HepG2 (cell line): ENCODE measurements around the gene PSMA4. TPM values are rescaled to one million over a fixed set of nuclear protein-coding genes. Genes with fewer than 3 reads are reported as not detected.
A peak's percentile ranks its signal among the peaks of the same experiment; 100 is the strongest.

Experiments
- BCL6 ChIP-seq: IDR thresholded peaks from 2 replicates; pipeline ENCODE4 v1.6.1; 2016; ENCODE audit warnings: missing genetic modification reagents, missing compliant biosample characterization
- BRCA1 ChIP-seq: sonication (generic); formaldehyde crosslinking; IDR thresholded peaks from 2 replicates; pipeline ENCODE4 v1.4.0; 2020; ENCODE audit warnings: missing genetic modification reagents
- HDAC2 ChIP-seq: sonication (generic); formaldehyde crosslinking; IDR thresholded peaks from 2 replicates; pipeline ENCODE4 v1.4.0; 2020; ENCODE audit warnings: missing genetic modification reagents
- HNF1B ChIP-seq: sonication (generic); formaldehyde crosslinking; IDR thresholded peaks from 2 replicates; pipeline ENCODE4 v1.5.1; 2020; ENCODE audit warnings: mild to moderate bottlenecking, moderate library complexity, missing genetic modification reagents
- HOXA3 ChIP-seq: sonication (generic); formaldehyde crosslinking; IDR thresholded peaks from 2 replicates; pipeline ENCODE4 v1.5.0; 2020; ENCODE audit warnings: missing genetic modification reagents
- HOXA5 ChIP-seq: sonication (generic); formaldehyde crosslinking; IDR thresholded peaks from 2 replicates; pipeline ENCODE4 v1.4.0; 2020; ENCODE audit warnings: missing genetic modification reagents
- ISX ChIP-seq: sonication (generic); formaldehyde crosslinking; conservative IDR thresholded peaks from 2 replicates; pipeline ENCODE4 v1.5.0; 2020; ENCODE audit warnings: missing genetic modification reagents
- MAF1 ChIP-seq: sonication (generic); formaldehyde crosslinking; IDR thresholded peaks from 2 replicates; pipeline ENCODE4 v1.5.0; 2020; ENCODE audit warnings: missing genetic modification reagents, borderline replicate concordance
- MYPOP ChIP-seq: sonication (generic); formaldehyde crosslinking; IDR thresholded peaks from 2 replicates; pipeline ENCODE4 v1.8.1; 2023; ENCODE audit warnings: mild to moderate bottlenecking, moderate library complexity, missing genetic modification reagents
- NRL ChIP-seq: sonication (generic); formaldehyde crosslinking; IDR thresholded peaks from 2 replicates; pipeline ENCODE4 v1.5.0; 2020; ENCODE audit warnings: missing genetic modification reagents, mild to moderate bottlenecking, moderate library complexity, borderline replicate concordance
- SMC3 ChIP-seq: IDR thresholded peaks from 2 replicates; pipeline ENCODE4 v1.6.1; 2011; ENCODE audit warnings: low read length, improper control_type of control experiment
- SRSF1 ChIP-seq: fragments of 200-400 bp; formaldehyde crosslinking; optimal IDR thresholded peaks from 2 replicates; pipeline ENCODE3; 2017; ENCODE audit warnings: mild to moderate bottlenecking, low read depth, low read length, moderate library complexity
- SRY ChIP-seq: sonication (generic); formaldehyde crosslinking; IDR thresholded peaks from 2 replicates; pipeline ENCODE4 v1.8.0; 2022; ENCODE audit warnings: mild to moderate bottlenecking, missing genetic modification reagents
- TARDBP ChIP-seq: sonication (generic); formaldehyde crosslinking; IDR thresholded peaks from 2 replicates; pipeline ENCODE4 v1.8.0; 2022; ENCODE audit warnings: mild to moderate bottlenecking, missing genetic modification reagents
- TP53 ChIP-seq: sonication (generic); formaldehyde crosslinking; conservative IDR thresholded peaks from 2 replicates; pipeline ENCODE4 v1.4.0; 2020; ENCODE audit warnings: missing genetic modification reagents
- UBTF ChIP-seq: sonication (generic); formaldehyde crosslinking; IDR thresholded peaks from 2 replicates; pipeline ENCODE4 v1.4.0; 2020; ENCODE audit warnings: mild to moderate bottlenecking, missing genetic modification reagents
- YEATS4 ChIP-seq: sonication (generic); formaldehyde crosslinking; IDR thresholded peaks from 2 replicates; pipeline ENCODE4 v1.4.0; 2020; ENCODE audit warnings: missing genetic modification reagents, borderline replicate concordance
- ZFP90 ChIP-seq: sonication (generic); formaldehyde crosslinking; IDR thresholded peaks from 2 replicates; pipeline ENCODE4 v1.8.0; 2022; ENCODE audit warnings: missing genetic modification reagents, mild to moderate bottlenecking, inconsistent platforms, borderline replicate concordance
- ZNF10 ChIP-seq: sonication (generic); formaldehyde crosslinking; IDR thresholded peaks from 2 replicates; pipeline ENCODE4 v1.4.0; 2020; ENCODE audit warnings: mild to moderate bottlenecking, low read depth, missing genetic modification reagents, borderline replicate concordance
- ZNF160 ChIP-seq: sonication (generic); formaldehyde crosslinking; IDR thresholded peaks from 2 replicates; pipeline ENCODE4 v1.8.0; 2022; ENCODE audit warnings: mild to moderate bottlenecking, inconsistent platforms, missing genetic modification reagents
- ZNF232 ChIP-seq: sonication (generic); formaldehyde crosslinking; IDR thresholded peaks from 2 replicates; pipeline ENCODE4 v1.4.0; 2020; ENCODE audit warnings: missing genetic modification reagents, borderline replicate concordance
- ZNF263 ChIP-seq: sonication (generic); formaldehyde crosslinking; IDR thresholded peaks from 2 replicates; pipeline ENCODE4 v1.4.0; 2020; ENCODE audit warnings: missing genetic modification reagents
- ZNF296 ChIP-seq: sonication (generic); formaldehyde crosslinking; conservative IDR thresholded peaks from 2 replicates; pipeline ENCODE4 v1.5.0; 2020; ENCODE audit warnings: mild to moderate bottlenecking, missing genetic modification reagents
- ZNF547 ChIP-seq: sonication (generic); formaldehyde crosslinking; IDR thresholded peaks from 2 replicates; pipeline ENCODE4 v1.5.1; 2020; ENCODE audit warnings: mild to moderate bottlenecking, missing genetic modification reagents
- ZNF768 ChIP-seq: sonication (generic); formaldehyde crosslinking; IDR thresholded peaks from 2 replicates; pipeline ENCODE4 v1.4.0; 2020; ENCODE audit warnings: missing genetic modification reagents
- ZNF773 ChIP-seq: sonication (generic); formaldehyde crosslinking; IDR thresholded peaks from 2 replicates; pipeline ENCODE4 v1.4.0; 2020; ENCODE audit warnings: missing genetic modification reagents, borderline replicate concordance
- ZNF777 ChIP-seq: sonication (generic); formaldehyde crosslinking; IDR thresholded peaks from 2 replicates; pipeline ENCODE4 v1.4.0; 2020; ENCODE audit warnings: missing genetic modification reagents
- polyA plus RNA-seq, 8 experiments: library from polyadenylated mRNA; depleted of rRNA in 3 of 8; stranded (reverse) in 7 of 8; unstranded in 1 of 8; fragments of >200 nt; fragmentation: Illumina TruSeq in 4 of 8; extraction: Trizol in 4 of 8; gene quantifications; 2 replicates each; pipeline versions ENCODE4 v1.2.1 to v1.2.3, GENCODE V29; 2011 to 2016; ENCODE audit warnings: low read depth in 4 of 8, missing spikeins in 1 of 8, mixed read lengths in 1 of 8; ENCODE audit not compliant: insufficient read depth in 1 of 8
- total RNA-seq, 5 experiments: library from RNA; depleted of rRNA; stranded (reverse); fragments of >200 nt; fragmentation: Illumina TruSeq; extraction: Trizol; gene quantifications; 2 replicates each; pipeline ENCODE4 v1.2.3, GENCODE V29; 2016; ENCODE audit warnings: low read depth in 1 of 5

PSMA4 gene
- total and polyA plus RNA-seq, 2 of the 13 experiments (the other 11 are each of a cell fraction or from before 2014, with no cell fraction given), result 202 to 404 TPM

- TF ChIP-seq HNF1B (no peak), BRCA1 (CRISPR knock-in tag) (0 out of 2 replicates have a peak, but pooled peaks have one; percentile 46), HOXA5 (no peak), ZNF296 (CRISPR knock-in tag) (0 out of 2 replicates have a peak, but pooled peaks have one; percentile 3), TP53 (0 out of 2 replicates have a peak, but pooled peaks have one; percentile 39), SRSF1 (peak; percentile 49), ISX (0 out of 2 replicates have a peak, but pooled peaks have one; percentile 57), ZFP90 (CRISPR knock-in tag) (0 out of 2 replicates have a peak, but pooled peaks have one; percentile 60), ZNF773 (0 out of 2 replicates have a peak, but pooled peaks have one; percentile 43), ZNF10 (CRISPR knock-in tag) (0 out of 2 replicates have a peak, but pooled peaks have one; percentile 35), ZNF232 (CRISPR knock-in tag) (0 out of 2 replicates have a peak, but pooled peaks have one; percentile 45), HDAC2 (CRISPR knock-in tag) (no peak), UBTF (peak; percentile 9; the same call in 1 of the 2 replicates), SMC3 (no peak), MAF1 (0 out of 2 replicates have a peak, but pooled peaks have one; percentile 75), HOXA3 (CRISPR knock-in tag) (0 out of 2 replicates have a peak, but pooled peaks have one; percentile 39), TARDBP (no peak), ZNF160 (CRISPR knock-in tag) (0 out of 2 replicates have a peak, but pooled peaks have one; percentile 63), ZNF768 (CRISPR knock-in tag) (peak; percentile 90), NRL (0 out of 2 replicates have a peak, but pooled peaks have one; percentile 16), ZNF547 (CRISPR knock-in tag) (no peak), ZNF777 (CRISPR knock-in tag) (peak; percentile 52; the same call in 1 of the 2 replicates), YEATS4 (CRISPR knock-in tag) (peak; percentile 14), BCL6 (no peak), ZNF263 (CRISPR knock-in tag) (no peak), SRY (0 out of 2 replicates have a peak, but pooled peaks have one; percentile 39), MYPOP (CRISPR knock-in tag) (0 out of 2 replicates have a peak, but pooled peaks have one; percentile 19)
Measured at GRCh38 chr15:78507831-78508160, 32.4 kb upstream of the PSMA4 start (continued).
